Loucy (cell line): ENCODE measurements around the gene IGSF9B.

ENCODE experiments used
- H2AFZ ChIP-seq: fragments of 200-600 bp; sonication (generic); 2 replicates; pipeline ENCODE4 v1.6.0; 2016; ENCODE audit warnings: antibody characterized with exemption, mild to moderate bottlenecking, low read length, moderate library complexity
- H3F3A ChIP-seq: fragments of 200-600 bp; 2 replicates; pipeline ENCODE4 v1.6.0; 2016; ENCODE audit warnings: antibody characterized with exemption, low read depth, mild to moderate bottlenecking
- H3K27me3 ChIP-seq: fragments of 200-600 bp; sonication (generic); 2 replicates; pipeline ENCODE4 v1.6.1; 2014; ENCODE audit warnings: low read length, mild to moderate bottlenecking; ENCODE audit not compliant: insufficient read depth, poor library complexity, severe bottlenecking
- H3K36me3 ChIP-seq: fragments of 200-600 bp; sonication (generic); 2 replicates; pipeline ENCODE4 v1.6.1; 2016; ENCODE audit warnings: low read length; ENCODE audit not compliant: insufficient read depth
- H3K4me1 ChIP-seq: fragments of 200-600 bp; sonication (generic); 2 replicates; pipeline ENCODE4 v1.5.1; 2014; ENCODE audit warnings: low read length, mild to moderate bottlenecking; ENCODE audit not compliant: insufficient read depth, poor library complexity, severe bottlenecking
- H3K4me2 ChIP-seq: fragments of 200-600 bp; sonication (generic); 2 replicates; pipeline ENCODE4 v1.6.0; 2014; ENCODE audit warnings: antibody characterized with exemption, low read length, low read depth, mild to moderate bottlenecking; ENCODE audit not compliant: poor library complexity, severe bottlenecking
- H3K4me3 ChIP-seq: fragments of 200-600 bp; sonication (generic); 2 replicates; pipeline ENCODE4 v1.5.1; 2014; ENCODE audit warnings: low read length, mild to moderate bottlenecking, mixed read lengths; ENCODE audit not compliant: poor library complexity, severe bottlenecking
- H3K79me2 ChIP-seq: fragments of 200-600 bp; sonication (generic); 2 replicates; pipeline ENCODE4 v1.6.1; 2014; ENCODE audit warnings: low read length; ENCODE audit not compliant: insufficient read depth
- H3K9ac ChIP-seq: fragments of 200-600 bp; sonication (generic); 2 replicates; pipeline ENCODE4 v1.6.0; 2014; ENCODE audit warnings: mild to moderate bottlenecking, low read depth, low read length, moderate library complexity; ENCODE audit not compliant: poor library complexity, severe bottlenecking
- H3K9me2 ChIP-seq: fragments of 200-600 bp; sonication (generic); replicated peaks from 2 replicates; pipeline ENCODE4 v1.6.1; 2016; ENCODE audit warnings: low read depth, low read length, mixed read lengths
- H3K9me3 ChIP-seq: fragments of 200-600 bp; sonication (generic); 2 replicates; pipeline ENCODE4 v1.6.1; 2014; ENCODE audit warnings: mild to moderate bottlenecking, antibody characterized with exemption, low read length, low read depth; ENCODE audit not compliant: insufficient read depth
- H4K20me1 ChIP-seq: fragments of 200-600 bp; sonication (generic); 2 replicates; pipeline ENCODE4 v1.6.0; 2014; ENCODE audit warnings: antibody characterized with exemption, low read length, mild to moderate bottlenecking; ENCODE audit not compliant: insufficient read depth, poor library complexity, severe bottlenecking
- CTCF ChIP-seq: fragments of 200-600 bp; sonication (generic); conservative IDR thresholded peaks from 2 replicates; pipeline ENCODE4 v1.5.1; 2014; ENCODE audit warnings: mild to moderate bottlenecking, antibody characterized with exemption, low read length
- EZH2phosphoT487 ChIP-seq: fragments of 200-600 bp; IDR thresholded peaks from 2 replicates; pipeline ENCODE4 v1.6.1; 2018; ENCODE audit warnings: antibody characterized with exemption, mild to moderate bottlenecking, moderate library complexity, borderline replicate concordance

IGSF9B gene

GRCh38 chr11:133977067-133977677 is 20.4 kb upstream of the IGSF9B start:
- TF ChIP-seq CTCF (no peak), EZH2phosphoT487 (no peak)
- Histone ChIP-seq H3K9ac (no peak overlapping the region), H3K9me3 (peaks cover 7% of the 10 kb centered on the region; the same call in 1 of the 2 replicates), H3K27me3 (no peaks in the 10 kb centered on the region), H3F3A (no peaks in the 10 kb centered on the region), H2AFZ (no peak overlapping the region), H3K36me3 (no peaks in the 10 kb centered on the region), H4K20me1 (no peaks in the 10 kb centered on the region), H3K4me1 (no peaks in the 10 kb centered on the region), H3K9me2 (no peaks in the 10 kb centered on the region), H3K4me3 (no peak overlapping the region), H3K4me2 (no peak overlapping the region), H3K79me2 (no peaks in the 10 kb centered on the region)

GRCh38 chr11:133975488-133975849 is 18.7 kb upstream of the IGSF9B start:
- Histone ChIP-seq H3K79me2 (no peaks in the 10 kb centered on the region), H3K9me2 (no peaks in the 10 kb centered on the region), H4K20me1 (no peaks in the 10 kb centered on the region), H3K9ac (no peak overlapping the region), H3F3A (no peaks in the 10 kb centered on the region), H3K36me3 (no peaks in the 10 kb centered on the region), H3K27me3 (no peaks in the 10 kb centered on the region), H3K9me3 (peaks cover 12% of the 10 kb centered on the region; the same call in 1 of the 2 replicates), H2AFZ (no peak overlapping the region), H3K4me3 (no peak overlapping the region), H3K4me1 (no peaks in the 10 kb centered on the region), H3K4me2 (no peak overlapping the region)
- TF ChIP-seq CTCF = no peak
- no peak for TF ChIP-seq EZH2phosphoT487

- TF ChIP-seq EZH2phosphoT487 (no peak), CTCF (no peak)
- H3K27me3 ChIP-seq = no peaks in the 10 kb centered on the region
These were observed 18.2 kb upstream of the IGSF9B start for GRCh38 chr11:133974836-133975487.

More at GRCh38 chr11:133974836-133975487, 18.2 kb upstream of the IGSF9B start:
- Histone ChIP-seq H3K4me2 (no peak overlapping the region), H4K20me1 (no peaks in the 10 kb centered on the region), H3K4me3 (no peak overlapping the region), H3K9me3 (peaks cover 14% of the 10 kb centered on the region; the same call in 1 of the 2 replicates), H3K4me1 (no peaks in the 10 kb centered on the region), H3K36me3 (no peaks in the 10 kb centered on the region), H2AFZ (no peak overlapping the region), H3K9me2 (no peaks in the 10 kb centered on the region), H3K9ac (no peak overlapping the region), H3K79me2 (no peaks in the 10 kb centered on the region), H3F3A (no peaks in the 10 kb centered on the region)
